ENCODE data around the gene NRL.

DNA sequence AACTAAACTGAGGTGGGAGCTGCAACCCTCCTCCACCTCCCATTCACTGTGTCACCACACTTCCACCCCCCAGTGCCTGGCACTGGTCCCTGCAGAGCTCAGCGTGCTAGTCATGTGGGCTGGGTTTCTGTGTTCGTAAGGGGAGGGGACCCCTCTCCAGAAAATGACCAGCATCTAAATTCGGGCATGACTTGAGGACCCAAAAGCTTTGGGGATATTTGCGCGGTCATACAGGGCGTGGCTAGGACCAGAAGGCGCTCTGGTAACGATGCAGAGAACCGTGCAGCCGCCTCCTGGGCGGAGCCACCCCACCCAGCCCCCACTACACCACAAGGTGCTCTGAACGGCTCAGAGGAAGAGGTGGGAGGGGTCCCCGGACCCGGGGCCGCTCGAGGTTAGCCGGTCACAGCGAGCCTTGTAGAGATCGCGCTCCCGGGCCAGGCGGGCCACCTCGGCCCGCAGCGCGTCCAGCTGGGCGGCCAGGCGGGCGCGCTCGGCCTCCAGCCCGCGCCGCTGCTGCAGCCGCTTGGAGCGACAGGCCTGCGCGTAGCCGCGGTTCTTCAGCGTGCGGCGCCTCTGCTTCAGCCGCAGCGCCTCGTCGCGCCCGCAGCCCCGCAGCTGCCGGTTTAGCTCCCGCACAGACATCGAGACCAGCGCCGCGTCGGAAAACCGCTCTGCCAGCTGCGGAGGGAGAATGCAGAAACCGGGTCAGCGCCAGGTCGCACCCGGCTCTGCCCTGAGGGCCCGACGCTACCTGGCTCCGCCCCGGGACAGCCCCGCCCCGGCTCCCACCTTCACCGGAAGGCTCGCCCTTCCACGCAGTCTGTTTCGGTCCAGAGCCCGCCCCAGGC, 33.6 kb downstream of the NRL start:
- TF ChIP-seq, protein P1, sequence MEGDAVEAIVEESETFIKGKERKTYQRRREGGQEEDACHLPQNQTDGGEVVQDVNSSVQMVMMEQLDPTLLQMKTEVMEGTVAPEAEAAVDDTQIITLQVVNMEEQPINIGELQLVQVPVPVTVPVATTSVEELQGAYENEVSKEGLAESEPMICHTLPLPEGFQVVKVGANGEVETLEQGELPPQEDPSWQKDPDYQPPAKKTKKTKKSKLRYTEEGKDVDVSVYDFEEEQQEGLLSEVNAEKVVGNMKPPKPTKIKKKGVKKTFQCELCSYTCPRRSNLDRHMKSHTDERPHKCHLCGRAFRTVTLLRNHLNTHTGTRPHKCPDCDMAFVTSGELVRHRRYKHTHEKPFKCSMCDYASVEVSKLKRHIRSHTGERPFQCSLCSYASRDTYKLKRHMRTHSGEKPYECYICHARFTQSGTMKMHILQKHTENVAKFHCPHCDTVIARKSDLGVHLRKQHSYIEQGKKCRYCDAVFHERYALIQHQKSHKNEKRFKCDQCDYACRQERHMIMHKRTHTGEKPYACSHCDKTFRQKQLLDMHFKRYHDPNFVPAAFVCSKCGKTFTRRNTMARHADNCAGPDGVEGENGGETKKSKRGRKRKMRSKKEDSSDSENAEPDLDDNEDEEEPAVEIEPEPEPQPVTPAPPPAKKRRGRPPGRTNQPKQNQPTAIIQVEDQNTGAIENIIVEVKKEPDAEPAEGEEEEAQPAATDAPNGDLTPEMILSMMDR (IDR thresholded peaks at IDR 0.05; ENCODE audit: extremely low read depth in 1 of 2, insufficient read depth in 1 of 2, low read depth in 1 of 2, low read length in 2 of 2), result no peak
- TF ChIP-seq POLR2A (IDR thresholded peaks at IDR 0.05; ENCODE audit: low read depth, low read length) (no peak), POLR2AphosphoS5 (IDR thresholded peaks at IDR 0.05; ENCODE audit: insufficient read depth, low read depth, low read length) (no peak), GATA2 (IDR thresholded peaks at IDR 0.05; ENCODE audit: insufficient read depth, insufficient read length, low read depth, low read length) (no peak)
- TF ChIP-seq, protein P2, sequence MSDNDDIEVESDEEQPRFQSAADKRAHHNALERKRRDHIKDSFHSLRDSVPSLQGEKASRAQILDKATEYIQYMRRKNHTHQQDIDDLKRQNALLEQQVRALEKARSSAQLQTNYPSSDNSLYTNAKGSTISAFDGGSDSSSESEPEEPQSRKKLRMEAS (IDR thresholded peaks at IDR 0.05; ENCODE audit: insufficient read depth, insufficient read length), result no peak

All from endothelial cell of umbilical vein (primary cell).